D721Med (cell line): ENCODE results near the gene FOXP3.

ENCODE experiments used
- DNase-seq: peaks from one replicate; pipeline ENCODE4 v3.0.0; 2011; ENCODE audit warnings: low spot score; ENCODE audit not compliant: insufficient read length
- FAIRE-seq: peaks from 2 replicates; lab custom pipeline; 2011; peaks lifted over from hg19 to GRCh38; lab: Jason Lieb, UNC
- CTCF ChIP-seq: IDR thresholded peaks from 2 replicates; pipeline ENCODE4 v1.5.1; 2012; ENCODE audit warnings: mild to moderate bottlenecking, control low read depth; ENCODE audit not compliant: insufficient read depth; ENCODE audit errors: missing control alignments

The FOXP3 gene

GRCh38 chrX:49250066-49250465 lies 14.4 kb downstream of the FOXP3 start:
- TF ChIP-seq CTCF: no peak
- no peak for FAIRE-seq
- DNase-seq: no peak

- TF ChIP-seq CTCF: no peak
- no peak for FAIRE-seq
- no peak for DNase-seq
Observed at GRCh38 chrX:49249616-49250015, 14.9 kb downstream of the FOXP3 start.

- FAIRE-seq: no peak
Observed at GRCh38 chrX:49249071-49249470, 15.4 kb downstream of the FOXP3 start.

GRCh38 chrX:49247916-49248811 lies 16.3 kb downstream of the FOXP3 start:
- FAIRE-seq: no peak
- TF ChIP-seq CTCF: no peak
- DNase-seq: no peak

More at GRCh38 chrX:49249071-49249470, 15.4 kb downstream of the FOXP3 start:
- no peak for DNase-seq
- no peak for TF ChIP-seq CTCF

- no peak for TF ChIP-seq CTCF
- FAIRE-seq: no peak
- DNase-seq: no peak
Observed at GRCh38 chrX:49247346-49247745, 17.2 kb downstream of the FOXP3 start.

- no peak for FAIRE-seq
- no peak for DNase-seq
- TF ChIP-seq CTCF: no peak
Observed at GRCh38 chrX:49246541-49246940, 18.0 kb downstream of the FOXP3 start.

GRCh38 chrX:49244207-49244606 lies 20.3 kb downstream of the FOXP3 start:
- DNase-seq (no peak), FAIRE-seq (no peak)
- TF ChIP-seq CTCF: no peak
